GM21723 (cell line): Measurements from ENCODE around the gene LRRC14B.

Source experiments
- ATAC-seq: cut with Tn5 transposase; IDR thresholded peaks from one replicate; pipeline ENCODE4 v1.9.1; 2021; ENCODE audit warnings: mild to moderate bottlenecking, moderate library complexity; ENCODE audit not compliant: unreplicated experiment

LRRC14B gene

GRCh38 chr5:173392-174290 lies 17.7 kb upstream of the LRRC14B start:
- no peak for ATAC-seq

GRCh38 chr5:174291-174600 lies 17.0 kb upstream of the LRRC14B start:
- ATAC-seq, result no peak

- no peak for ATAC-seq
These were observed 16.3 kb upstream of the LRRC14B start for GRCh38 chr5:174876-175465.

- no peak for ATAC-seq
These were observed 14.9 kb upstream of the LRRC14B start for GRCh38 chr5:176296-176823.

GRCh38 chr5:178110-178509 lies 13.2 kb upstream of the LRRC14B start:
- no peak for ATAC-seq

GRCh38 chr5:179401-179800 lies 11.9 kb upstream of the LRRC14B start:
- ATAC-seq, result no peak

GRCh38 chr5:180286-180918 lies 10.9 kb upstream of the LRRC14B start:
- no peak for ATAC-seq

- no peak for ATAC-seq
These were observed 10.1 kb upstream of the LRRC14B start for GRCh38 chr5:181160-181559.

- no peak for ATAC-seq
These were observed 9.7 kb upstream of the LRRC14B start for GRCh38 chr5:181566-181965.

GRCh38 chr5:182126-182525 lies 9.2 kb upstream of the LRRC14B start:
- ATAC-seq, result no peak

- no peak for ATAC-seq
These were observed 6.8 kb upstream of the LRRC14B start for GRCh38 chr5:184471-184870.

- ATAC-seq, result no peak
These were observed 5.9 kb upstream of the LRRC14B start for GRCh38 chr5:185095-186070.

GRCh38 chr5:186091-187041 lies 4.9 kb upstream of the LRRC14B start:
- ATAC-seq, result no peak

GRCh38 chr5:187042-187431 lies 4.3 kb upstream of the LRRC14B start:
- no peak for ATAC-seq

- ATAC-seq, result no peak
These were observed 3.5 kb upstream of the LRRC14B start for GRCh38 chr5:187617-188451.

- peak; percentile 82 for ATAC-seq
These were observed 2.5 kb upstream of the LRRC14B start for GRCh38 chr5:188488-189481.

- no peak for ATAC-seq
These were observed 1.8 kb upstream of the LRRC14B start for GRCh38 chr5:189486-189885.

GRCh38 chr5:189976-190365 lies 1.3 kb upstream of the LRRC14B start:
- ATAC-seq, result no peak
